Measurements from ENCODE around the gene RILPL1.
"Not testable (repeated sequence)": the region's sequence is repeated elsewhere in the genome, so short reads cannot be mapped to it uniquely, and the experiment has no call there.

Gene RILPL1

DNA sequence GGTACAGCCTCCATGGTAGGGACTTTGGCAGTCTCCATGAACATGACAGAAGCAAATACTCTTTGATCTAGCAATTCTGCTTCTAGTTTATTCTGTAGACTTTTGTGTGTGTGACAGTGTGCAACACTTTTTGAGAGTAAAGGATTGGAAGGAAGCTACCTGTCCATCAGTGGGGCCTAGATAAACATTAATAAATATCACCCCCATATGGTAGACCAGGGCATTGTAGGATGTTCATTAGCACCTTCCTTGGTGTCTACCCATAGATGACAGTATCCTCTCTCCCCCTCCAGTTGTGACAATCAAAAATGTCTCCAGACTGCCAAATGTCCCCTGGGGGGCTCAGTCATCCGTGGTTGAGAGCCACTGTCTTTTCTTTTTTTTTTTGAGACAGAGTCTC is 64.7 kb downstream of the RILPL1 start:
- DNase-seq (ENCODE audit: low spot score), result peak; percentile 7

DNA sequence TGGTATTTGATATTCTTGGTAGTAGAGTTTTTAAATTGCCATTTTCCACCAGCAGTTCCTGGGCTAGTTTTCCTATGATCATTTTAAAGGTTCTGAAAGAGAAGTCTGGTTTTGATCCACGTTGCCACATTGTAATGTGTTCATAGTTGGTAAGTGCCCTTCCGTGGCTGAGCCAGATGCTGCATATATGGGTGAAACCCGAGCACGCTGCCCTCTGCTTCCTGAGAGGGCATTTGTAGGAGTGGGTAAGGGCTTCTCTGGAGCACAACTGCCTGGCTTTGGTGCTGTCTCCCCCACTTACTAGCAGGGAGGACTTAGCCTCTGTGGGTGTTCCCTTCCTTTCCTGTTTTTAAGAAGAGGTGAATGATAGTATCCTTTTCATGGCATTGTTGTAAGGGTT is 68.4 kb downstream of the RILPL1 start:
- DNase-seq (ENCODE audit: low spot score), result no peak

GRCh38 chr12:123463174-123463573 is 70.3 kb downstream of the RILPL1 start:
- DNase-seq (ENCODE audit: low spot score), result not testable (repeated sequence)

- DNase-seq (ENCODE audit: low spot score), result peak; percentile 93
Measured at GRCh38 chr12:123457980-123458779, 75.3 kb downstream of the RILPL1 start, which contains the start of gene SNRNP35. SNRNP35 (plus strand) TSS chr12:123458139; CDS start chr12:123465541, 7,402 bp downstream.

DNA sequence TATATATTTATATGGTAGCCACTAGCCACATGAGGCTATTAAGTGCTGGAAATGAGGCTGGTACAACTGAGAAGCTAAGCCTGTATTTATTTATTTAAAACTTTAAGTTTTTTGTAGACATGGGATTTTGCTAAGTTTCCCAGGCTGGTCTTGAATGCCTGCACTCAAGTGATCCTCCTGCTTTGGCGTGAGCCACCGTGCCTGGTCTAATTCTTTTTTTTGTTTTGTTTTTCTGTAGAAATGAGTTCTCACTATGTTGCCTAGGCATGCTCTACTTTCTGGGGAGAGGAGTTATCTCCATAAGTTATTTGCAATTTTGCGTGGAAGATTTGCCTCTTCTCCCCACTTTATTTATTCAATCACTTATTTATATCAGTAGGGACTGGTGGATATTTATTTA is 80.4 kb downstream of the RILPL1 start:
- no peak for DNase-seq (ENCODE audit: low spot score)

- not testable (repeated sequence) for DNase-seq (ENCODE audit: low spot score)
Measured at GRCh38 chr12:123452276-123452550, 81.3 kb downstream of the RILPL1 start.

GRCh38 chr12:123450636-123451035 is 82.9 kb downstream of the RILPL1 start:
- no peak for DNase-seq (ENCODE audit: low spot score)

DNA sequence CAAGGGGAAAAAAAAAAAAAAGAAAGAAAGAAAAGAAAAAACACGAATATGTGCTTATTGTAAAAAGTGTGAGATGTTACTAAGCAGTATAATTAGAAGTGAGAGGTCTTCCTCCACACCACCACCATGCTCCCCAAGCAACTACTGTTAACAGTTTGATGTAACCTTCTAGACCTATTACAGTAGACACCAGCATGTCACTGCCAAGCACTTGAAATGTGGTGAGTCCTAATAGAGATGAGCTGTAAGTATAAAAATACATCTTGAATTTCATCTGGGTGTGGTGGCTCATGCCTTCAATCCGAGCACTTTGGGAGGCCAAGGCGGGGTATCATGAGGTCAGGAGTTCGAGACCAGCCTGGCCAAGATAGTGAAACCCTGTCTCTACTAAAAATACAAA is 83.7 kb downstream of the RILPL1 start:
- DNase-seq (ENCODE audit: low spot score), result no peak

DNA sequence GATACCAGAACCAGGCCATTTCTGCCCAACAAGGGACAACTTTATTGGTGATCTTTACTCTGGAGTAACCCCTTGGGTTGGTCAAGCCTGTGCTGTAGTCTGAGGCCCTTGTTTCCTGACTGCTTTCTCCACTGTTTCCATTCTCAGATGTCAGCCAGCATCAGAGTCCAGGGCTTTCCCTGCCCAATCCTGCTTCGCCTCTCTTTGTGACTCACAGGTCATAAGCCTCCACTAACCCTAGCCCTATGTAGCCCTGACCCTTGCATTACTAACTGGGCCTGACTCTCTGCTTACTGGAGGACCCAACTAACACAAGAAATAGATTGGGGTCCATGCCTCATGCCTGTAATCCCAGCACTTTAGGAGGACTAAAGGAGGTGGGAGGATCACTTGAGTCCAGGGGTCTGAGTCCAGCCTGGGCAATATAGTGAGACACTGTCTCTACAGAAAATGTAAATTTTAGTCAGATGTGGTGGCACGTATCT is 84.2 kb downstream of the RILPL1 start:
- DNase-seq (ENCODE audit: low spot score), result no peak

- DNase-seq (ENCODE audit: low spot score), result no peak
Measured at GRCh38 chr12:123446333-123446713, 87.2 kb downstream of the RILPL1 start.

GRCh38 chr12:123445388-123446332 is 87.9 kb downstream of the RILPL1 start:
- peak; percentile 48 for DNase-seq (ENCODE audit: low spot score)

GRCh38 chr12:123444092-123445026 is 89.2 kb downstream of the RILPL1 start:
- DNase-seq (ENCODE audit: low spot score), result no peak

DNA sequence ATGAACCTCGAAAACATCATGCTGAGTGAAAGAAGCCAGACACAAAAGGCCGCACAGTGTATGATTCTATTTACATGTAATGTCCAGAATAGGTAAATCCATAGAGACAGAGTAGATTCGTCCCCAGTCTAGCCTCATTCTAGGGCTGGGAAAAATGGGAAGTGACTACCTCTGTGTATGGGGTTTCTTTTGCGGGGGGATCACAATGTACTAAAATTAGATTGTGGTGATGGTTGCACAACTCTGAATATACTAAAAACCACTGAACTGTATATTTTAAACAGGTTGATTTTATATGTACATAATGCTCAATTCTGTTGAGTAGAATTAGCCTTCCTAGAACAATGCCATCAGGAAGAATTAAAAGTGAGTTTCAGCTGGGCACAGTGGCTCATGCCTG is 90.7 kb downstream of the RILPL1 start:
- no peak for DNase-seq (ENCODE audit: low spot score)

DNA sequence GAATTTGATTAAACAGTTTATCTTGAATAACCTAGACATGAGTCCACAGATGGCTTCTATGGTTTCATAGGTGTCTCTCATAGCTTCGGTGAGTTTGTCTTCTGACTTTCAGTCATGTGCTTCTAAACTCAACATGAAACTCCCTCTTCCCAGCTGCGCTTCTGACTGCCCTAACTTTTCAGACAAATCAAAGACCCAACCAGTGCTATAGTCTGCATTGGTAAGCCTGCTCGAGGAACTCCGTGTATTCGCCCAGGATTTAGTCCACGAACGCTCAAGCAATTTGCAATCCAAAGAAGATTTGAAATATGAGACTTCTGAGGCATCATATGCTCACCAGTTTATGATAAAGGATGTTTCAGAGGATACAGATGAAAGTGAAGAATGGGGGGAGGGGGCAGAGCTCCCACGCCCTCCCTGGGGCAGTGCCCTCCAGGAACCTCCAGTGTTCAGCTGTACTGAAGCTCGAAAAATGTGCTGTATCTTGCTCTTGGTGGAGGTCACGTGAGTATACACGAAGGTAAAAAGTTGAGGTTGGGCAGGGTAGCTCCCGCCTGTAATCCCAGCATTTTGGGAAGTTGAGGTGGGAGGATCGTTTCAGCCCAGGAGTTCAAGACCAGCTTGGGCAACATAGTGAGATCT is 91.9 kb downstream of the RILPL1 start:
- no peak for DNase-seq (ENCODE audit: low spot score)

- peak; percentile 96 for DNase-seq (ENCODE audit: low spot score)
Measured at GRCh38 chr12:123436017-123436964, 97.2 kb downstream of the RILPL1 start, which contains the start of gene RILPL2. RILPL2 (minus strand) TSS chr12:123436684; CDS start chr12:123436420, 264 bp downstream.

- no peak for DNase-seq (ENCODE audit: low spot score)
Measured at GRCh38 chr12:123435636-123436016, 97.9 kb downstream of the RILPL1 start.

DNA sequence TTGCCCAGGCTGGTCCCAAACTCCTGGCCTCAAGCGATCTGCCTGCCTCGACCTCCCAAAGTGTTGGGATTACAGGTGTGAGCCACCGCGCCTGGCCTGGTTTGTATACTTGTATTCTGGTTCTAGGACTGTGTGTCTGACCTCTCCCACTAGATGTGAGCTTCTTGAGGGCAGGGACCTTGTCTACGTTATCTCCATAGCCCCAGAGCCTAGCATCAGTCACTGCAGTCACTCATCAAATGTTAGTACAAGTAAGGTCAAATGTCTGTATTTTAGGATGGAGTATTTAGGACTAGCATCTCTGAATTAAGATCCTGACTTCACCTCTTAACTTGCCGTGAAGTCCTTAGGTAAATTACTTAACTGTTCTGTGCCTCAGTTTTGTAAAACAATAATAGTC is 99.9 kb downstream of the RILPL1 start:
- DNase-seq (ENCODE audit: low spot score), result no peak

DNA sequence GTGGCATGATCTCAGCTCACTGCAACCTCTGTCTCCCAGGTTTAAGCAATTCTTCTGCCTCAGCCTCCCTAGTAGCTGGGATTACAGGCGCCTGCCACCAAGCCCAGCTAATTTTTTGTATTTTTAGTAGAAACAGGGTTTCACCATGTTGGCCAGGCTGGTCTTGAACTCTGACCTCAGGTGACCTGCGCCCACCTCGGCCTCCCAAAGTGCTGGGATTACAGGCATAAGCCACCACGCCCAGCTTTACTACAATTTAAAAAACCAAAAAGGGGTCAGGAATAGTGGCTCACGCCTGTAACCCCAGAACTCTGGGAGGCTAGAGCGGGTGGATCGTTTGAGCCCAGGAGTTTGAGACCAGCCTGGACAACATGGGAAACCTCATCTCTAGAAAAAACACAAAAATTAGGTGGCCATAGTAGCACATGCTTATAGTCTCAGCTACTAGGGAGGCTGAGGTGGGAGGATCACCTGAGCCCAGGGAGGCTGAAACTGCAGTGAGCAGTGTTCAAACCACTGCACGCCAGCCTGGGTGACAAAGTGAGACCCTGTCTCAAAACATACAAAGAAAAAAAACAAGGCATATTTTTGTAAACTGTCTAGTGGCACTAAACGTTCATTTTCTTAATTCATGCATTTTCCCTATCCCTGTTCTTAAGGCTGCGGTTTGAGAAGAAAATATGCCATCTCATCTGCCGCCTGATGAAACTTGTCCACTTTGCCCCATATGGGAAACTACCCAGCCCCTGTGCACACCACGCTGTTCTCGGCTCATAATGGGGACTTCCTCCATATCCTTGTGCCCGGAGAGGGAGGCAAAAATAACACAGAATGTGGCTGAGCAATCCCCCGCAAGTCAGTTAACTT is 101.3 kb downstream of the RILPL1 start:
- not testable (repeated sequence) for DNase-seq (ENCODE audit: low spot score)

- DNase-seq (ENCODE audit: low spot score), result not testable (repeated sequence)
Measured at GRCh38 chr12:123429101-123429500, 104.4 kb downstream of the RILPL1 start.
